Smooth muscle cell (in vitro differentiated cells): ENCODE results near the gene GJA4. TPM values are rescaled to one million over a fixed set of nuclear protein-coding genes. Genes with fewer than 3 reads are reported as not detected.

Source experiments
- DNase-seq: peaks from one replicate; lab custom pipeline; 2025; ENCODE audit not compliant: unreplicated experiment; lab: John Stamatoyannopoulos, UW
- H2AFZ ChIP-seq: fragments of 200-600 bp; sonication (generic); 2 replicates; pipeline ENCODE4 v1.6.0; 2016; ENCODE audit warnings: antibody characterized with exemption, low read depth, mild to moderate bottlenecking
- H3F3A ChIP-seq: fragments of 200-600 bp; sonication (generic); 2 replicates; pipeline ENCODE4 v1.6.0; 2017; ENCODE audit warnings: antibody characterized with exemption, low read depth
- H3K27ac ChIP-seq: fragments of 200-600 bp; sonication (generic); 2 replicates; pipeline ENCODE4 v1.5.1; 2016; ENCODE audit warnings: low read depth, mild to moderate bottlenecking
- H3K27me3 ChIP-seq: fragments of 200-600 bp; sonication (generic); 2 replicates; pipeline ENCODE4 v1.6.1; 2016; ENCODE audit warnings: low read depth, mild to moderate bottlenecking
- H3K36me3 ChIP-seq: fragments of 200-600 bp; sonication (generic); 2 replicates; pipeline ENCODE4 v1.5.1; 2016; ENCODE audit warnings: low read depth
- H3K4me1 ChIP-seq: fragments of 200-600 bp; sonication (generic); 2 replicates; pipeline ENCODE4 v1.5.1; 2016; ENCODE audit warnings: low read depth
- H3K4me2 ChIP-seq: fragments of 200-600 bp; sonication (generic); 2 replicates; pipeline ENCODE4 v1.6.0; 2016; ENCODE audit warnings: mild to moderate bottlenecking
- H3K4me3 ChIP-seq: fragments of 200-600 bp; sonication (generic); 2 replicates; pipeline ENCODE4 v1.5.1; 2016; ENCODE audit warnings: mild to moderate bottlenecking
- H3K79me2 ChIP-seq: fragments of 200-600 bp; sonication (generic); 2 replicates; pipeline ENCODE4 v1.6.0; 2016; ENCODE audit warnings: low read depth, mild to moderate bottlenecking
- H3K9ac ChIP-seq: fragments of 200-600 bp; sonication (generic); 2 replicates; pipeline ENCODE4 v1.6.0; 2016; ENCODE audit warnings: low read depth
- H3K9me3 ChIP-seq: fragments of 200-600 bp; sonication (generic); replicated peaks from 2 replicates; pipeline ENCODE4 v1.5.1; 2016; ENCODE audit warnings: low read depth
- H4K20me1 ChIP-seq: fragments of 200-600 bp; sonication (generic); 2 replicates; pipeline ENCODE4 v1.6.0; 2016; ENCODE audit warnings: low read depth
- CTCF ChIP-seq: fragments of 200-600 bp; sonication (generic); IDR thresholded peaks from 2 replicates; pipeline ENCODE4 v1.5.1; 2017; ENCODE audit warnings: borderline replicate concordance, mild to moderate bottlenecking, antibody characterized with exemption; ENCODE audit not compliant: insufficient read depth, poor library complexity, severe bottlenecking
- WGBS: methylation state at CpG from one replicate; pipeline ENCODE4 v1.1.7; 2016; ENCODE audit warnings: low lambda C conversion rate; 5-methylcytosine and 5-hydroxymethylcytosine counted together
- polyA plus RNA-seq: library from polyadenylated mRNA; unstranded; fragments of >200 nt; fragmentation: Nextera tagmentation; extraction: Ambion mirVana; gene quantifications from 2 replicates; pipeline ENCODE4 v1.2.1, GENCODE V29; 2016
- total RNA-seq: library from RNA; depleted of rRNA; stranded (reverse); fragments of >200 nt; gene quantifications from 2 replicates; pipeline ENCODE4 v1.2.3, GENCODE V29; 2014

Gene GJA4
- total and polyA plus RNA-seq, 2 experiments from 2014 or later: not detected

DNA sequence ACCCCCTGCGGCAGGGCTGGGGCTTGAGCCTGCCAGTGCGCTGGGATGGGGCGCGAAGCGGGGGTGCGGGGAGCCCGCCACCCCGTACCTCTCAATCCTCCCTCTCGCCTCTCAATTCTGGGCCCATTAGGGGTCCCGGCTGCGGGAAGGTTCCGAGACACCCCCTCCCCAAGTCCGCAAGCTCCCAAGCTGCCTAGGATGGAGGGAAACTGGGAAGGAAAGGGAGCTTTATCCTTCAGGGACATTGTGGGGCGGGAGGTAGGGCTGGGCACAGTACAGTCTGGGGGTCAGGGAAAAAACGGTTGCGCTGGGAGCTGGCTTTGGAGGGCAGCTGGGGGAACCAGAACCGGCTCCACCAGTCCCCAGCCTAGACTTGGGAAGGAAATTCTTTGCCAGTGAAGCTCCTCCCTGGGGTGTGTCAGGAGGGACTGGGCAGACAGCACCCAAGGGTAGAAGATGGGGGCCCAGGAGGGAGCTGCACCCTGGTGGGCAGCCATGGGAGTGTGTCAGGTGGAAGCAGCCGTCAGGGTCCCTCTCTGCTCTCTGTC is 10.9 kb upstream of the GJA4 start:
- peak overlapping the region; percentile 49 for H3K27ac ChIP-seq
- 17% methylated on average over 11 of the region's 18 CpGs for WGBS

DNA sequence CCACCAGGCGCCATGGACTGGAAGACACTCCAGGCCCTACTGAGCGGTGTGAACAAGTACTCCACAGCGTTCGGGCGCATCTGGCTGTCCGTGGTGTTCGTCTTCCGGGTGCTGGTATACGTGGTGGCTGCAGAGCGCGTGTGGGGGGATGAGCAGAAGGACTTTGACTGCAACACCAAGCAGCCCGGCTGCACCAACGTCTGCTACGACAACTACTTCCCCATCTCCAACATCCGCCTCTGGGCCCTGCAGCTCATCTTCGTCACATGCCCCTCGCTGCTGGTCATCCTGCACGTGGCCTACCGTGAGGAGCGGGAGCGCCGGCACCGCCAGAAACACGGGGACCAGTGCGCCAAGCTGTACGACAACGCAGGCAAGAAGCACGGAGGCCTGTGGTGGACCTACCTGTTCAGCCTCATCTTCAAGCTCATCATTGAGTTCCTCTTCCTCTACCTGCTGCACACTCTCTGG is 8.0 kb upstream of the GJA4 start:
- no peaks in the 10 kb centered on the region for H3K79me2 ChIP-seq
- H3F3A ChIP-seq: no peaks in the 10 kb centered on the region
- no peaks in the 10 kb centered on the region for H4K20me1 ChIP-seq
- no peak for TF ChIP-seq CTCF
- WGBS: 95% methylated on average over 28 of the region's 28 CpGs
- no peak overlapping the region for H3K27ac ChIP-seq
- H3K9ac ChIP-seq: no peak overlapping the region
- no peaks in the 10 kb centered on the region for H3K36me3 ChIP-seq
- no peak overlapping the region for H3K4me3 ChIP-seq
- DNase-seq: no peak
- peaks cover 40% of the 10 kb centered on the region for H3K27me3 ChIP-seq
- peaks cover 9% of the 10 kb centered on the region for H3K4me1 ChIP-seq
- no peak overlapping the region for H2AFZ ChIP-seq
- H3K4me2 ChIP-seq: no peak overlapping the region
- H3K9me3 ChIP-seq: no peaks in the 10 kb centered on the region

More for the DNA sequence above, 10.9 kb upstream of the GJA4 start:
- Histone ChIP-seq H3K9ac (no peak overlapping the region), H3K9me3 (no peaks in the 10 kb centered on the region), H2AFZ (no peak overlapping the region), H3K4me3 (peak overlapping the region; percentile 40), H3K79me2 (no peaks in the 10 kb centered on the region), H4K20me1 (no peaks in the 10 kb centered on the region), H3K4me1 (peaks cover 9% of the 10 kb centered on the region), H3K36me3 (no peaks in the 10 kb centered on the region), H3K27me3 (peaks cover 54% of the 10 kb centered on the region), H3K4me2 (peak overlapping the region; percentile 87), H3F3A (no peaks in the 10 kb centered on the region)
- TF ChIP-seq CTCF: no peak
- DNase-seq: no peak

DNA sequence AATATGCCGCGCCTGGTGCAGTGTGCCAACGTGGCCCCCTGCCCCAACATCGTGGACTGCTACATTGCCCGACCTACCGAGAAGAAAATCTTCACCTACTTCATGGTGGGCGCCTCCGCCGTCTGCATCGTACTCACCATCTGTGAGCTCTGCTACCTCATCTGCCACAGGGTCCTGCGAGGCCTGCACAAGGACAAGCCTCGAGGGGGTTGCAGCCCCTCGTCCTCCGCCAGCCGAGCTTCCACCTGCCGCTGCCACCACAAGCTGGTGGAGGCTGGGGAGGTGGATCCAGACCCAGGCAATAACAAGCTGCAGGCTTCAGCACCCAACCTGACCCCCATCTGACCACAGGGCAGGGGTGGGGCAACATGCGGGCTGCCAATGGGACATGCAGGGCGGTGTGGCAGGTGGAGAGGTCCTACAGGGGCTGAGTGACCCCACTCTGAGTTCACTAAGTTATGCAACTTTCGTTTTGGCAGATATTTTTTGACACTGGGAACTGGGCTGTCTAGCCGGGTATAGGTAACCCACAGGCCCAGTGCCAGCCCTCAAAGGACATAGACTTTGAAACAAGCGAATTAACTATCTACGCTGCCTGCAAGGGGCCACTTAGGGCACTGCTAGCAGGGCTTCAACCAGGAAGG is 7.4 kb upstream of the GJA4 start:
- WGBS: 91% methylated on average over 22 of the region's 22 CpGs
- no peak for DNase-seq
- H3K4me3 ChIP-seq: no peak overlapping the region
- H3K4me2 ChIP-seq: no peak overlapping the region
- H3K36me3 ChIP-seq: no peaks in the 10 kb centered on the region
- H3F3A ChIP-seq: no peaks in the 10 kb centered on the region
- H4K20me1 ChIP-seq: no peaks in the 10 kb centered on the region
- no peak for TF ChIP-seq CTCF
- H3K27ac ChIP-seq: no peak overlapping the region
- no peak overlapping the region for H3K9ac ChIP-seq
- H2AFZ ChIP-seq: no peak overlapping the region
- H3K79me2 ChIP-seq: no peaks in the 10 kb centered on the region
- H3K4me1 ChIP-seq: peaks cover 9% of the 10 kb centered on the region
- peaks cover 35% of the 10 kb centered on the region for H3K27me3 ChIP-seq
- no peaks in the 10 kb centered on the region for H3K9me3 ChIP-seq
